ENCODE measurements around the gene STRN4.
"Not testable (repeated sequence)": the region's sequence is repeated elsewhere in the genome, so short reads cannot be mapped to it uniquely, and the experiment has no call there.

STRN4 gene

GRCh38 chr19:46773018-46773399, 26.8 kb upstream of the STRN4 start:
- no peak for FAIRE-seq

GRCh38 chr19:46772170-46773017, 26.1 kb upstream of the STRN4 start:
- FAIRE-seq: no peak

- not testable (repeated sequence) for FAIRE-seq
Observed at GRCh38 chr19:46768746-46769145, 22.5 kb upstream of the STRN4 start.

GRCh38 chr19:46766569-46767317, 20.5 kb upstream of the STRN4 start:
- no peak for FAIRE-seq

GRCh38 chr19:46764817-46765291, 18.6 kb upstream of the STRN4 start:
- no peak for FAIRE-seq

GRCh38 chr19:46762245-46762890, 16.1 kb upstream of the STRN4 start:
- no peak for FAIRE-seq

- FAIRE-seq: no peak
Observed at GRCh38 chr19:46761418-46761831, 15.2 kb upstream of the STRN4 start.

- not testable (repeated sequence) for FAIRE-seq
Observed at GRCh38 chr19:46760897-46761296, 14.6 kb upstream of the STRN4 start.

- FAIRE-seq: no peak
Observed at GRCh38 chr19:46760363-46760762, 14.1 kb upstream of the STRN4 start.

- FAIRE-seq: no peak
Observed at GRCh38 chr19:46759817-46760333, 13.6 kb upstream of the STRN4 start.

- FAIRE-seq: no peak
Observed at GRCh38 chr19:46759206-46759605, 13.0 kb upstream of the STRN4 start.

- no peak for FAIRE-seq
Observed at GRCh38 chr19:46756544-46756888, 10.3 kb upstream of the STRN4 start.

GRCh38 chr19:46755853-46756543, 9.7 kb upstream of the STRN4 start:
- FAIRE-seq: no peak

GRCh38 chr19:46755077-46755852, 9.0 kb upstream of the STRN4 start:
- FAIRE-seq: no peak

GRCh38 chr19:46753420-46754155, 7.3 kb upstream of the STRN4 start:
- no peak for FAIRE-seq

- FAIRE-seq: no peak
Observed at GRCh38 chr19:46748325-46749109, 2.3 kb upstream of the STRN4 start.

GRCh38 chr19:46745521-46746280, 549 bp downstream of the STRN4 start, which contains the start of gene FKRP:
FKRP (plus strand) TSS chr19:46746057; CDS start chr19:46755451, 9,394 bp downstream.
- no peak for FAIRE-seq

- FAIRE-seq: no peak
Observed at GRCh38 chr19:46745030-46745429, 1.2 kb downstream of the STRN4 start.

GRCh38 chr19:46744005-46744691, 2.1 kb downstream of the STRN4 start:
- no peak for FAIRE-seq

Measured in A204.1 (cell line).